BJ (cell line): ENCODE data around the gene LGALS13. TPM values are rescaled to one million over a fixed set of nuclear protein-coding genes. Genes with fewer than 3 reads are reported as not detected.
"Not testable (repeated sequence)": the region's sequence is repeated elsewhere in the genome, so short reads cannot be mapped to it uniquely, and the experiment has no call there.

ENCODE experiments used
- CTCF ChIA-PET: fragments of 350-600 bp; formaldehyde crosslinking; extraction: SDS; loops from one replicate; lab custom pipeline; 2021; ENCODE audit warnings: antibody characterized with exemption, inconsistent platforms; lab: Yijun Ruan, JAX
- POLR2A ChIA-PET: fragments of 300-600 bp; sonication (Branson Sonifier 250); formaldehyde crosslinking; extraction: SDS; loops from one replicate; lab custom pipeline; 2021; ENCODE audit warnings: antibody characterized with exemption; lab: Charles Lee
- DNase-seq: peaks from one replicate; pipeline ENCODE4 v3.0.0-alpha.2; 2011; ENCODE audit warnings: low read depth
- H3K27me3 ChIP-seq: 2 replicates; pipeline ENCODE4 v1.6.0; 2011; ENCODE audit warnings: low read length; ENCODE audit not compliant: control insufficient read depth, insufficient read depth
- H3K36me3 ChIP-seq: 2 replicates; pipeline ENCODE4 v1.5.1; 2011; ENCODE audit warnings: low read length; ENCODE audit not compliant: control insufficient read depth, insufficient read depth
- H3K4me3 ChIP-seq: 2 replicates; pipeline ENCODE4 v1.5.1; 2011; ENCODE audit warnings: low read depth, mild to moderate bottlenecking, control low read depth, low read length
- CTCF ChIP-seq: IDR thresholded peaks from 2 replicates; pipeline ENCODE4 v1.5.1; 2011; ENCODE audit warnings: low read depth, mild to moderate bottlenecking, control low read depth, inconsistent platforms, low read length, moderate library complexity; ENCODE audit not compliant: insufficient read depth
- polyA plus RNA-seq: library from polyadenylated mRNA; depleted of rRNA; stranded (reverse); fragments of >200 nt; gene quantifications from 2 replicates; pipeline ENCODE4 v1.2.3, GENCODE V29; 2011

Gene LGALS13
- polyA plus RNA-seq, 1 experiment: not detected

- H3K36me3 ChIP-seq: no peaks in the 10 kb centered on the region
- no peak for DNase-seq
- no peak for TF ChIP-seq CTCF
- no peak overlapping the region for H3K4me3 ChIP-seq
- H3K27me3 ChIP-seq: no peaks in the 10 kb centered on the region; the same call in 1 of the 2 replicates
- ChIA-PET CTCF (no interaction called here), POLR2A (no interaction called here)
These were observed 5.2 kb downstream of the LGALS13 start for GRCh38 chr19:39607561-39607960.

- ChIA-PET CTCF (no interaction called here), POLR2A (no interaction called here)
- Histone ChIP-seq H3K27me3 (no peaks in the 10 kb centered on the region), H3K4me3 (no peak overlapping the region), H3K36me3 (no peaks in the 10 kb centered on the region)
- DNase-seq: no peak
- TF ChIP-seq CTCF: no peak
These were observed 11.3 kb downstream of the LGALS13 start for GRCh38 chr19:39613597-39613996.

GRCh38 chr19:39617745-39618144 lies 15.4 kb downstream of the LGALS13 start:
- no peak for TF ChIP-seq CTCF
- CTCF ChIA-PET: no interaction called here
- Histone ChIP-seq H3K27me3 (no peaks in the 10 kb centered on the region), H3K4me3 (no peak overlapping the region), H3K36me3 (no peaks in the 10 kb centered on the region)
- POLR2A ChIA-PET: no interaction called here
- DNase-seq: no peak

- no peaks in the 10 kb centered on the region for H3K36me3 ChIP-seq
- ChIA-PET POLR2A (no interaction called here), CTCF (no interaction called here)
- no peak for DNase-seq
- no peak for TF ChIP-seq CTCF
- no peaks in the 10 kb centered on the region for H3K27me3 ChIP-seq
- H3K4me3 ChIP-seq: no peak overlapping the region
These were observed 21.6 kb downstream of the LGALS13 start for GRCh38 chr19:39623946-39624345.

GRCh38 chr19:39627631-39628030 lies 25.3 kb downstream of the LGALS13 start:
- CTCF ChIA-PET, POLR2A ChIA-PET, H3K36me3 ChIP-seq, H3K4me3 ChIP-seq, H3K27me3 ChIP-seq, DNase-seq: not testable (repeated sequence)

GRCh38 chr19:39631178-39631577 lies 28.9 kb downstream of the LGALS13 start:
- TF ChIP-seq CTCF: no peak
- CTCF ChIA-PET: no interaction called here
- POLR2A ChIA-PET: no interaction called here

More at GRCh38 chr19:39631178-39631577, 28.9 kb downstream of the LGALS13 start:
- Histone ChIP-seq H3K27me3 (no peaks in the 10 kb centered on the region), H3K36me3 (no peaks in the 10 kb centered on the region), H3K4me3 (no peak overlapping the region)
- DNase-seq: no peak
